SH-SY5Y (cell line): Measurements from ENCODE around the gene RIPOR3.

ENCODE experiments used
- GATA2 ChIP-seq: IDR thresholded peaks from 2 replicates; pipeline ENCODE4 v1.6.1; 2011; ENCODE audit warnings: mild to moderate bottlenecking, low read depth, low read length
- GATA3 ChIP-seq: IDR thresholded peaks from 2 replicates; pipeline ENCODE4 v1.6.1; 2011; ENCODE audit warnings: low read depth, mild to moderate bottlenecking, low read length, moderate library complexity

DNA sequence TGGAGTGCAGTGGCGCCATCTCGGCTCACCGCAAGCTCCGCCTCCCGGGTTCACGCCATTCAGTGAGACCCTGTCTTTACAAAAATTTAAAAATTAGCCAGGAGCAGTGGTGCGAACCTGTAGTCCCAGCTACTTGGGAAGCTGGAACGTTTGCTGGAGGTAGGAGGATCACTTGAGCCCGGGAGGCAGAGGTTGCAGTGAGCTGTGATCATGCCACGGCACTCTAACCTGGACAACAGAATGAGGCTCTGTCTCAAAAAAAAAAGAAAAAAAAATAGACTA lies 34.3 kb upstream of the RIPOR3 start:
- TF ChIP-seq GATA2 (no peak), GATA3 (no peak)
